Hepatocyte (in vitro differentiated cells): ENCODE measurements around the gene ARHGAP10. TPM values are rescaled to one million over a fixed set of nuclear protein-coding genes. Genes with fewer than 3 reads are reported as not detected.

Source experiments
- DNase-seq: peaks from one replicate; pipeline ENCODE4 v3.0.0-alpha.2; 2016; ENCODE audit warnings: low spot score
- H2AFZ ChIP-seq: fragments of 200-600 bp; sonication (generic); 2 replicates; pipeline ENCODE4 v1.6.0; 2016; ENCODE audit warnings: antibody characterized with exemption, mild to moderate bottlenecking
- H3K27ac ChIP-seq: fragments of 200-600 bp; sonication (generic); 2 replicates; pipeline ENCODE4 v1.5.1; 2016; ENCODE audit warnings: mild to moderate bottlenecking
- H3K27me3 ChIP-seq: fragments of 200-600 bp; sonication (generic); 2 replicates; pipeline ENCODE4 v1.6.1; 2016
- H3K36me3 ChIP-seq: fragments of 200-600 bp; sonication (generic); replicated peaks from 2 replicates; pipeline ENCODE4 v1.5.1; 2016; ENCODE audit warnings: low read depth; ENCODE audit not compliant: insufficient read depth
- H3K4me1 ChIP-seq: fragments of 200-600 bp; sonication (generic); 2 replicates; pipeline ENCODE4 v1.5.1; 2016; ENCODE audit warnings: mild to moderate bottlenecking, moderate library complexity; ENCODE audit not compliant: insufficient read depth
- H3K4me2 ChIP-seq: fragments of 200-600 bp; sonication (generic); 2 replicates; pipeline ENCODE4 v1.6.0; 2016
- H3K4me3 ChIP-seq: fragments of 200-600 bp; sonication (generic); 2 replicates; pipeline ENCODE4 v1.5.1; 2016; ENCODE audit warnings: mild to moderate bottlenecking
- H3K79me2 ChIP-seq: fragments of 200-600 bp; sonication (generic); 2 replicates; pipeline ENCODE4 v1.6.0; 2017; ENCODE audit warnings: mild to moderate bottlenecking
- H3K9me2 ChIP-seq: fragments of 200-600 bp; sonication (generic); replicated peaks from 2 replicates; pipeline ENCODE4 v1.6.0; 2017; ENCODE audit warnings: mild to moderate bottlenecking; ENCODE audit not compliant: insufficient read depth
- H3K9me3 ChIP-seq: fragments of 200-600 bp; sonication (generic); 2 replicates; pipeline ENCODE4 v1.5.1; 2016; ENCODE audit warnings: low read depth, mild to moderate bottlenecking
- H4K20me1 ChIP-seq: fragments of 200-600 bp; sonication (generic); 2 replicates; pipeline ENCODE4 v1.6.0; 2016; ENCODE audit warnings: mild to moderate bottlenecking; ENCODE audit not compliant: insufficient read depth, poor library complexity, severe bottlenecking
- CTCF ChIP-seq: fragments of 200-600 bp; sonication (generic); IDR thresholded peaks from 2 replicates; pipeline ENCODE4 v1.5.1; 2016; ENCODE audit warnings: antibody characterized with exemption, mild to moderate bottlenecking; ENCODE audit not compliant: poor library complexity
- EZH2 ChIP-seq: fragments of 200-600 bp; sonication (generic); IDR thresholded peaks from 2 replicates; pipeline ENCODE4 v1.6.1; 2016; ENCODE audit warnings: antibody characterized with exemption, mild to moderate bottlenecking, borderline replicate concordance
- EZH2phosphoT487 ChIP-seq: fragments of 200-600 bp; sonication (generic); IDR thresholded peaks from one replicate; pipeline ENCODE4 v1.6.1; 2018; ENCODE audit warnings: antibody characterized with exemption, mild to moderate bottlenecking, low read depth, moderate library complexity; ENCODE audit not compliant: unreplicated experiment, severe bottlenecking
- WGBS: methylation state at CpG from one replicate; pipeline ENCODE4 v1.1.6; 2016; ENCODE audit warnings: low lambda C conversion rate; ENCODE audit errors: missing lambda C conversion rate; 5-methylcytosine and 5-hydroxymethylcytosine counted together
- polyA plus RNA-seq: library from polyadenylated mRNA; unstranded; fragments of >200 nt; fragmentation: Nextera tagmentation; extraction: Ambion mirVana; gene quantifications from 2 replicates; pipeline ENCODE4 v1.2.1, GENCODE V29; 2016
- total RNA-seq: library from RNA; depleted of rRNA; stranded (reverse); fragments of >200 nt; gene quantifications from 2 replicates; pipeline ENCODE4 v1.2.3, GENCODE V29; 2014

ARHGAP10 gene
- total and polyA plus RNA-seq, 2 experiments from 2014 or later, result 16.8 to 23.4 TPM

- TF ChIP-seq EZH2 (no peak), CTCF (no peak), EZH2phosphoT487 (no peak)
- Histone ChIP-seq H3K4me3 (no peak overlapping the region), H4K20me1 (no peaks in the 10 kb centered on the region), H3K4me2 (no peak overlapping the region), H3K4me1 (no peaks in the 10 kb centered on the region), H3K9me3 (no peaks in the 10 kb centered on the region), H3K9me2 (no peaks in the 10 kb centered on the region), H3K79me2 (no peaks in the 10 kb centered on the region), H3K27ac (no peak overlapping the region), H3K36me3 (no peaks in the 10 kb centered on the region), H3K27me3 (no peaks in the 10 kb centered on the region), H2AFZ (no peak overlapping the region)
- 80% methylated on average over 6 of the region's 6 CpGs for WGBS
- DNase-seq, result no peak
These were observed 284.3 kb downstream of the ARHGAP10 start for GRCh38 chr4:148016063-148016637.

DNA sequence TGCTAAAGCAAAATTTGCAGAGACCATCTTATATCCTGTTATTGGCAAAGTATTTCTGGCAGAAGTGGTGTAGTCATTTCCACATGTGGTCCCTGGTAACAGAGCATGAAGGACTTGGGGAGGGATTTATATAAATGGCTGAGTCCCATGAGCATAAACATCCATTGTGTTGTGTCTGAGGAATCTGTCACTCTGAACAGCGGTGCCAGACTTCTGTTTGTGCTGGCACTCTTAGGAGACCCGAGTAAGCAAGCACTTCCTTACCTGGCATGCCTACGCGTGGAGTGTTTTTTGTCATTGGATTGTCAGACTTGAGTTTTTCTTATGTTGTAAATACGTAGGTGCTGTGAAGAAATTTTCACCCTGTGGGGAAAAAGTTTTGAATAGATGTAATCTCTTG lies 285.9 kb downstream of the ARHGAP10 start:
- H4K20me1 ChIP-seq, result no peaks in the 10 kb centered on the region
- H2AFZ ChIP-seq, result no peak overlapping the region
- no peak for DNase-seq
- H3K4me2 ChIP-seq, result no peak overlapping the region
- H3K9me3 ChIP-seq, result no peaks in the 10 kb centered on the region
- no peaks in the 10 kb centered on the region for H3K27me3 ChIP-seq
- no peaks in the 10 kb centered on the region for H3K9me2 ChIP-seq
- TF ChIP-seq EZH2 (no peak), EZH2phosphoT487 (no peak), CTCF (no peak)
- no peaks in the 10 kb centered on the region for H3K36me3 ChIP-seq
- no peaks in the 10 kb centered on the region for H3K4me1 ChIP-seq
- 77% methylated on average over 5 of the region's 5 CpGs for WGBS
- no peak overlapping the region for H3K4me3 ChIP-seq
- no peaks in the 10 kb centered on the region for H3K79me2 ChIP-seq
- no peak overlapping the region for H3K27ac ChIP-seq

DNA sequence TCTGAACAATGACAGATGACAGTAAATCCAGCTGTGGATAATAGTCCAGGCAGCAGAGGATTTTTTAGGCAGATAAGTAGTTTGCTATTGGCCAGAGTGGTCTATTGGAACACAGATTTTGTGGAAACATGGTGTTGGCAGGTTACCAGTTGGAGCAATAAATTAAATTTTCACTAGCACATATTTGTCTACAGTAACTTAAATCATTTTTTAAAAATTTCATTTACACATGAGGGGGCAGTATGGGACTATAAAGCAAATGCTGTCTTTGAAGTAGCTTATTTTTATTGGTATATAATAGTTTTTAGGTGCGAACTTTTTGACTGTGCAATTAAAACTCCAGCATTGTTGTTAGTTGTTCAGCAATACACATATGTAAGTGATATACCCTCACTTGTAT lies 289.8 kb downstream of the ARHGAP10 start:
- H3K79me2 ChIP-seq, result no peaks in the 10 kb centered on the region
- H3K9me3 ChIP-seq, result no peaks in the 10 kb centered on the region
- TF ChIP-seq EZH2phosphoT487 (no peak), EZH2 (no peak), CTCF (peak; percentile 27)
- no peak overlapping the region for H2AFZ ChIP-seq
- no peaks in the 10 kb centered on the region for H4K20me1 ChIP-seq
- no peaks in the 10 kb centered on the region for H3K4me1 ChIP-seq
- no peak for DNase-seq
- H3K9me2 ChIP-seq, result no peaks in the 10 kb centered on the region
- WGBS, result 100% methylated on average over 1 of the region's 1 CpG
- H3K4me2 ChIP-seq, result no peak overlapping the region
- H3K27me3 ChIP-seq, result no peaks in the 10 kb centered on the region
- no peak overlapping the region for H3K4me3 ChIP-seq
- no peak overlapping the region for H3K27ac ChIP-seq
- no peaks in the 10 kb centered on the region for H3K36me3 ChIP-seq
